ENCODE results near the gene FAIM2. TPM values are rescaled to one million over a fixed set of nuclear protein-coding genes. Genes with fewer than 3 reads are reported as not detected.

Gene FAIM2
- total RNA-seq = not detected

DNA sequence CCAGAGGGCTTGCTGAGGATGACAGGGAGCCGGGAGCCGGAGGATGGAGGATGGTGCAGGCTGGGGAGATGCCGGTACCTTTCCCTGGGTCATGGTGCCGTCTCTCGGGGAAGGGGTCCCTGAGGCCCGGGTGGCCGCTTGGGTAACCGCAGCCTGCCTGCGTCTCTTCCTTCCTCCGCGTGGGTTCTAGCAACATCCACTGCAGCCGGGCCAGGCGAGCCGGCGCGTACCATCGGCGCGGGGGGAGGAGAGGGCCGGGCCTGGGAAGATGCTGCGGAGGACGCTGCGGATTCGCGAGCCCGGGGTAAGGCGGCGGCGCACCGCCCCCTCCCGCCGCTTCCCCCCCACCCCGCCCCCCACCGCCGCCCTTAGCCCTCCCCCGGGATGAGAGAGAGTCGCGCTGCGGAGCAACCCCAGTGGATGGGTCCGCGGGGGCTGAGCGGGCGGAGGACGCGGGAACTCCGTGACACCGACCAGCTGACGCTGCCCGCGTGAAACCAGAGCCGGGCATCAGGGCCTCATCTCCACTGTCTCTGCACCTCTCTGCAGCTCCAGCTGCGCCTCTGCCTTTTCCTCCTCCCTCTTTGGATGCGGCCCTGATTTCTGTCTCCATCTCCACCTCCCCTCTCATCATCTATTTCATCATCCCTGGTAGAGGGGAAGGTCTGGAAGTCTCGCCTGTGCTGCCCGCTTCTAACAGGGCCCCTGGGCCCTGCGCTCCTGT, at the start of gene FAIM2:
Gene FAIM2, minus strand, starts transcription at position 201 of the 724 bp plus-strand sequence. Its CDS starts 108 bp downstream, at position 93.
- peak; percentile 7 for DNase-seq

DNA sequence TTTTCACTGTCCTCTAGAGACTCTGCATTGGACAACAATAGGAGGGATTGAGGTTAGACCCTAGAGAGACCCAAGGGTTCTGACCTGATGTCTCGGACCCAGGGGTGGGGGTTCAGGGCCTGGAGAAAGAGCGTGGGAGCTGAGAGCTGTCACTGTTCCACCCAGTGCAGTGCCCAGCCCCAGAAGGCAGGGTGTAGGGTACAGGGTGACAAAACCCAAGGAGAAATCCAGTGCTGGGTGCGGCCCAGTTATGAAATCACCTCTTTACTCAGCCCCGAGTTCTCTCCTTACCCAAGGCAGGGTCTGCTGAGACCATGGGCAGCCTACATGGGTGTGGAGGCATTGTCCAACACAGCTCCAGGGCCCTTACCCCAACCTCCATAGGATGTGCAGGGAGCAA, 49.5 kb upstream of the FAIM2 start:
- no peak for DNase-seq

DNA sequence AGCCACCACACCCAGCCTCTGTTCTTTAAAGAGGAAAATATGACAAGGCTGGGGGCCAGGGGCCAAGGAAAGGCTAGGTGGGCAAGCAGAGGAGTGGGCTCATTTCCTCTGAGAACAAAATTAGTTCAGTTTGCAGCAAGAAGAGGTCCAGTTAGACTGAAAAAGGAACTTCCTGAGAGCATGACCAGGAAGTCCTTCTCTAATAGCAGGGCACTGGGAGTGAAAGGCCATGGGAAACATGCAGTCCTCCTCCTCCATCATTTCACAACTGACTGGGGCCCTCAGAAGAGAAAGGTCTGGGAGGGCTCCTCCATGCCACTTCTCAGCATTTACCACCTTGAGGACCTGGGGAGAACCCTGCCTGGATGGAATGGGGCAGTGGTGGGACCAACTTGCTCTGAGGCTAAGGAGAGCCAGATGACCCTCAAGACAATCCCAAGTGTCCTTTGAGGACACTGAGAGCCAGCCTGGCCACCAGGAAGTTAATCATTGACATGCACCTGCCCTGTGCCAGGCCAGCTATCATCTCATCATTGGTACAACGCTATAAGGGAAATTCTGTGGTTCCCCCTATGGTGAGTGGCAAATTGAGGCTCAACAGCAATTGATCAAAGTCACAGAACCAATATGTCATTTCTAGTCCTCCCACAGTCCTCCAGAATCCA, 48.8 kb upstream of the FAIM2 start:
- DNase-seq = no peak

DNA sequence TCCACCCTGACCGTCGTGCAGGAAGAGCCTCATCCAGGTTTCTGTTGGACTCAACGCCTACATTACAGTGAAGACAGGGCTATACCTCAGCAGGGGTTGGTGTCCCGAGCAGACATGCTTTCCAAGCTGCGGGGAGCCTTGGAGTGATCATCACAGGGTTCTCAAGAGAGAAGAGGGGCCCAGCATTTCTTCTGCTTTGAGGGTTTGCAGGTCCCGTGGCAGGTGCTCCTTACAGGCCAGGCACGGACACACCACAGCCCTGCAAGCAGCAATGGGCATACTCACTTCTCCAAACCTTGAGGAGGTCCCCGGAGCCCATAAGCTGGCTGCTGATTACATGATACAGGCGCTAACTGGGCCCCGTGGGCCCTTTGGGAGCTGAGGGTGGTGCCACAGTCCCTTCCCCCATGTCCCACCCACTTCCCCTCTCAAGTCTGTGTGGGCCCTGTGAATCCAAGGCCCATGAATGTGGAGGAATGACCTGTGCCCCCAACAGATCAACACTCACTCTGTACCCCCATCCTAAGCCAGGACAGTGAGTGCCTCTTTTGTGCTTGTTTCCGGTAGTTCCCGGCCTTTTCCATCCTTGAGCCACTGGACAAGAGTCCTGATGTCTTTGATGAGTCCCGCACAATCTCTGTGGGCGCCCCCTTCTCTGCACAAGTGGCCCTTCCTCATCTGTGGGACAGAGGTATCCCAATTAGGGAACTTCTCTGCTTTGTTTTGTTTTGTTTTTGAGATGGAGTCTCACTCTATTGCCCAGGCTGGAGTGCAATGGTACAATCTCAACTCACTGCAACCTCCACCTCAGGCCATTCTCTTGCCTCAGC, 47.9 kb upstream of the FAIM2 start:
- DNase-seq = no peak

DNA sequence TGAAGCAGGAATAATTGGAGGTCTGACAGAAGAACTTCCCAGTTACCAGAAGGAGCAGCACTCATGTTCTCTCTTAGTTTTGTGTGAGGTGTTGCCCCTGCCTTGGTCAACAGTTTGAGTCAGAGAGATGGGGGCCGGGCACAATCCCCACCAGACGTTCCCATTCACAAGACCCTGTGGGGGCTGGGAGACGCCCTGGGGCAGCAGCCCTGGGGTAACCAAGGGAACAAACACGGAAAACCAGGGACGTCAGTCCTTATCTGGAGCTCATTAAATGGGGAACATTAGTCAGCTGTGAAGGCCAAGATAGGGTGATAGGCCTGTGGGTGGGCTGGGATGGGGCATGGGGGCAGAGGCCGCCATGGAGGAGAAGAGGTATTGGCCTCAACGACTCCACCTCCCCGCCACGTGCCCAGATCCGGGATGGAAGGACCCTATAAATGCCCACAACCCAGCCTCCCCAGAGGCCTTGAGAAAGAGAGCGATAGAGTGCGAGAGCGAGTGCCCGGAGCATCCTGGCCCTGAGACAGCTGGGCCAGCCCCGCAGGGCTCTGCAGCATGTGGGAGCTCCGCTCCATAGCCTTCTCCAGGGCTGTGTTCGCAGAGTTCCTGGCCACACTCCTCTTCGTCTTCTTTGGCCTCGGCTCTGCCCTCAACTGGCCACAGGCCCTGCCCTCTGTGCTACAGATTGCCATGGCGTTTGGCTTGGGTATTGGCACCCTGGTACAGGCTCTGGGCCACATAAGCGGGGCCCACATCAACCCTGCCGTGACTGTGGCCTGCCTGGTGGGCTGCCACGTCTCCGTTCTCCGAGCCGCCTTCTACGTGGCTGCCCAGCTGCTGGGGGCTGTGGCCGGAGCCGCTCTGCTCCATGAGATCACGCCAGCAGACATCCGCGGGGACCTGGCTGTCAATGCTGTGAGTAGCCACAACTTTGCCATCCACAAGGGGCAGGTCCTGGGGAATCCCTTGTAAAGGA, 46.9 kb upstream of the FAIM2 start, which contains the start of gene AQP2:
Gene AQP2, plus strand, starts transcription at position 465 of the 979 bp plus-strand sequence. Its CDS starts 94 bp downstream, at position 559.
- no peak for DNase-seq

DNA sequence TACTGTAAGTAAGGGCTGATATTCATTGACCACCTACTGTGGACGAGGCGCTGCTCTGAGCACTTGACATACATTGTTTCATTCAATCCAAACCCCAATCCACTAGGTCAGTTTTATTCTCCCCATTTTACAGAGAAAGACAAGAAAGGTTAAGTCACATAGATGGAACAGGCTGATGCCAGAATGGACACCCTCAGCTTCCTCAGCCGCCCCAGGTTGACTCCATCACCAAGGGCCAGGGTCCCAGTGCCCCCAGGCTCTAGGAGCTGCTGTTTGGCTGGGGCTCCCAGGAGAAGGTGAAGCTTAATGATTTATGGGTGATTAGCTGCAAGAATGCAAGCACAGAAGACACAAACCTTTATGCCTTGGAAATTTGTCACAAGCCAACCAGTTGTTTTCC, 46.2 kb upstream of the FAIM2 start:
- no peak for DNase-seq

DNA sequence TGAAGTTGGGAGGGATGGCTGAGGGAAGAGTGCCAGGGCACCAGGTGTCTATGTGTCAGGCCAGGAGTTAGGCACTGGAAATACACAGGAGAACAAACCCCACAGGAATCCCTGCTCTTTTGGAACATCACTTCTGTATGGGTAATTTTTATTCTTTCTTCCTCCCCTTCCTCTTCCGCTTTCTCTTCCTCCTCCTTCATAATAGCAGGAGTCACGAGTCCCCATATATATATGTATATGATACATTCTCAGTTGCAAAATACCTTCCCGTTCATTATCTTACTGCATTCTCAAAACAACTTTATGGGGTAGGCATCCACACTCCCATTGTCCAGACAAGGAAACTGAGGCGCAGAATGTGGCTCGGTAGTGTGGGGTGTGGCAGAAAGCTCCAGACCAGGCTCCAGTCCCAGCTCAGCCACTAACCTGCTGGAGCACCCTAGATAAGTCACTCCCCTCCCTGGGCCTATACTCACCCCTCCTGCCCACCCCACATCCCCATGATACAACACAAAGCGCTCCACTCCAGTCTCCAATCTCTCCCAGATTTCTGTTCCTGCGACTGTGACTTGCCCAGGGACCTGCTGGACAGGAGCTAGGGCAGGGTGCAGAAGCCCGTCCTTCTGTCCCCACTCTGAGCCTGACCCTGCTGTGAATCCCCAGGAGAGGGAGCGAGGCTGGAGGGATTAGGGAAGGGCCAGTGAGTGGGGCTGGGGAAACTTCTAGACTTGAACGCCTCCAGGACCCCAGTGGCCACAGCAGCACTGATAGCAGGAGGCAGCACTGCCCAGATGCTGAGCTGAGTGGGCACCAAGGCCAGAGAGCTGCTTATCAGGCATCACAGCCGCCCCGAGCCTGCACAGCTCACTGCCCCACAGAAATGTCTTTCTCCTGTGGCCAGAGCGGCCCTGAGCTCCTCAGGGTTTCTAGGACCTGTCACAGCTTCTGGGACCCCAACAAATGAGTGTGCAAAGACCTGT, 45.5 kb upstream of the FAIM2 start:
- no peak for DNase-seq

DNA sequence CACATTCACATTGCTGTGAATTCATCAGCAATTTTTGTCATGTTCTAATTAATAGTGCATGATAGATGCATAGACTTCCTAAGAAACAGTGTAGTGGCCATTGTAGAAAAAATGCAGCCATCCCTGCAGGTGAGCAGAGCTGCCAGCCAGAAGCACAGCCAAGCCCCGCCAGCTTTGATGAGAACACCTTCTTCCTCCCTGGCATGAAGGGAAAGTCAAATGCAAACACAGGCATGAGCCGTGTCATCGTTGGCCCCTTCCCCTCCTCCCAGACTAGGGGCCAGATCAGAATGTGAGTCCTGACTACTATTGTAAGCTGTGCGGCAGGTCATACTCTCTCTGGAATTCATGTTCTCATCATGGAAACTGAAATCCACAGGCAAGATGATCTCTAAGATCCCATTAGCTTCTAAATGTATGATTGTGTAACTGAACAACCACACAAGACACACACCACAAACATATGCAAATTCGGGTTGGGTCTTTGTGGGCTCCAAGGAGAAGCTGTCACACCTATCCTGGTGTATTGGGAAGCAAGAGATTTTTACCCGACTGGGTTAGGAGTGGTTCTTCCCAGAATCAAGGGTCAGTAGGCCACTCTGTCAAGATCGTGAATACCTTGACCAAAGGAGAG, 44.0 kb upstream of the FAIM2 start:
- DNase-seq = no peak

DNA sequence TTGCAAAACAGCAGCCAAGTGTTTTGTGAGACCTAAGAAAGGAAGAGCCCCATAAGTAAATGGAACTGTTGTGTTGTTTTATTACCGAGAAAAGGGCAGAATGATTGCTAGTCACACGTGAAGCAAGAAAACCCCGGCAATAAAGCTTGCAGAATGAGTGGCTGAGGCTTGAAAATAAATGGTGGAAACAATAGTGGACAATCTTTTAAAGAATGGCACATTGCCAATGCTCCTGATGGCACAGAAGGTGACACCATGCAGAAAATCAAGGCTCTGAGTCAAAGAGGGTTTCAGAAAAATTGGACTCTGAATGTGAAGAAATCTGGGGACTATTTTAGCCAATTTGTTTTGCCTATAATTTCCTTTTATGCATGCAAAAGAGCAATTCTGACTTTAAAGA, 42.8 kb upstream of the FAIM2 start:
- DNase-seq = no peak

DNA sequence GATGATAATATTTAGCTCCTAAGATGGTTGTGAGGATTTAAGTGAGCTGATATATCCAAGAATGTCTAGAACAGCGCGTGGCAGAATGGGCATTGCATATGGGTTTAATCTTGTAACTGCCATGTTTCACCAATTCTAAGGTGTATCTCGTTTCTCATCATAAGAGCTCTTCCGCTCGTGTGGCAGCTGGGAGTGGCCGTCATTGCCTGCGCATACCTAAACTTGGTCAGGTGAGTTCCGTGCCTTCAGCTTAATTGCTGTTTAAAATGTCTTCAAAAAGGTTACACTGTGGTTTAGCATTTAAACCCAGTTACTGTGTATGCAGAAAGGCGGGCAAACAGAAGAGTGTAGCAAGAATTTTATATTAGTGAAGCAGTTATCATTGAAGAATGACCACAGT, 42.4 kb upstream of the FAIM2 start:
- DNase-seq = no peak

DNA sequence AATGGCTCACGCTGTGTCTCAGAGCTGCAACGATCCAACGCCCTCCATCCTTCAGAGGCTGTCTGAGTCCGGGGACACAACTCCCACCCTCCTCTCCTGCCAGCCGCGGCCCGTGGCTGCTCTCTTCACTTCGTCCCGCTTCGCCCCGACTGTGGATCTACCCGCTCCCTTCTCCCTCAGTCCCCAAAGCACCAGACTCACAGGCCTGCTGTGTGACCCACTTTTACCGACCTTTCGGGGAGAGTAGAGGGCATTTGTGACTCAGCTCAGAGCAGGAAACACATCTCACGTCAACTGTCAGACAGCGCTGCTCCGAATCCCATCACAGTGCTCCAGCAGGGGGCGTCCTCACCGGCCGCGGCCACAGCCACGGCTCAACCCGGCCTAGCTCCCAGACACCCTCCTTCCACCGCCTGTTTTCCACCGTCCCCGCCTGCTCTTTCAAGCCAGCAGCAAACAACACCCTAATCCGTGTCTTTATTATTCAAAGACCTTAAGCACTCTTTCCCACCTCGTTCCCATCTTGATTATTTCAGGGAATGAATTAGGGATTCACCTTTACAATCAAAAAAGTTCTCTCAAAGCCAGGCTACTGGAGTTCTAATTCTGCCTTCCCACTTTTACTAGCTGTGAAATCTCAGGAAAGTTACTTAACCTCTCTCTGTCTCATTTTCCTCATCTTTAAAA, 41.8 kb upstream of the FAIM2 start:
- DNase-seq = peak; percentile 68

DNA sequence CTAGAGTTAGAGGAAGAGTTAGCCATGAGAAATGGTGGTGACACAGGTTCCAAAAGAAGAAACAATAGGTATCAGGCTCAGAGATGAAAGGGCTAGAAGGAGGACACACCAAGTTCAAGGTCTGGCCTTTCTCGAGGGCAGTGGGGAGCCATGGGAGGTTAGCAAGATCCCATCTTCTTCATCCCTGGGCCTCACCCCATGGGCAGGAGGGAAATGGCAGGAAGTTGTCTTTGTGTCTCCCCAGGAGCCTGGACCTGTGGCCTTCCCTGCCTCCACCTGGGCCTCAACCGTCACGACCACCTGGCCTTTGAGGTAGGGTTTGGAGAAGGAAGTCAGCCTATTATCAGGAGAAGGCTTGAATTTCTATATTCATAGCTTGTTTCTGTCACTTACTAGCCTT, 41.0 kb upstream of the FAIM2 start:
- DNase-seq = no peak

DNA sequence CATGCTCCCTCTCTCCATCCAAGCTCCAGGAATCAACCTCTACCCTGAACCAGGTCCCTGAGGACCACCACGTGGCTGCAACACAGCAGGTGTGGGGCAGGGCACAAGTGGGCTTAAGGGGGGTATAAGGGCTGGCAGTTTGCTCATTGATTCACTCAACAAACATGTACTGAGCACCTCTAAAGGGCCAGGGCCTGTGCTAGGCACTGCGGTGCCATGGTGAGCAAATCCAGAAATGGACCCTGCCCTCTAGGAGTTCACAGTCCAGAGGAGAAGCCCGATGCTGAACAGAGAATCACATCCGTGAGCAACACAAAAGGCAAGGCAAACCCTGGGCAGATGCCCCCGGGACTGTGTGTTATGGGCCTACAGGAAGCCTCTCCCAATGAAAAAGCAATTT, 40.3 kb upstream of the FAIM2 start:
- DNase-seq = no peak

DNA sequence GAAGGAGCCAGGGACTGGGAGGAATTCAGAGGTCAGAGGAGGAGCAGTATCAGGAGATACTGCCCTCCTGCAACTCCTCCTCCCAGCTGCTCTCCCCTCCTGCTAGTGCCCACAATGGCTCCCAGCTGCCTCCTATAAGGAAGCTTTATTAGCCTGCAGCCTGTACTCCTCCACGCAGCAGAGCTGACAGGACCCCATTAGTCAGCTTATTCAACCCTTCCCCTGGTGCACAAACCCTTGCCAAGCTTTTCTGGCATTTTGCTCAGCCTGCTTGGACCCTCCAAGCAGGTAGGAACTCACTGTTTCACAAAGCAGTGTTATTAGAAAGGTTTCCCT, 39.9 kb upstream of the FAIM2 start:
- no peak for DNase-seq

DNA sequence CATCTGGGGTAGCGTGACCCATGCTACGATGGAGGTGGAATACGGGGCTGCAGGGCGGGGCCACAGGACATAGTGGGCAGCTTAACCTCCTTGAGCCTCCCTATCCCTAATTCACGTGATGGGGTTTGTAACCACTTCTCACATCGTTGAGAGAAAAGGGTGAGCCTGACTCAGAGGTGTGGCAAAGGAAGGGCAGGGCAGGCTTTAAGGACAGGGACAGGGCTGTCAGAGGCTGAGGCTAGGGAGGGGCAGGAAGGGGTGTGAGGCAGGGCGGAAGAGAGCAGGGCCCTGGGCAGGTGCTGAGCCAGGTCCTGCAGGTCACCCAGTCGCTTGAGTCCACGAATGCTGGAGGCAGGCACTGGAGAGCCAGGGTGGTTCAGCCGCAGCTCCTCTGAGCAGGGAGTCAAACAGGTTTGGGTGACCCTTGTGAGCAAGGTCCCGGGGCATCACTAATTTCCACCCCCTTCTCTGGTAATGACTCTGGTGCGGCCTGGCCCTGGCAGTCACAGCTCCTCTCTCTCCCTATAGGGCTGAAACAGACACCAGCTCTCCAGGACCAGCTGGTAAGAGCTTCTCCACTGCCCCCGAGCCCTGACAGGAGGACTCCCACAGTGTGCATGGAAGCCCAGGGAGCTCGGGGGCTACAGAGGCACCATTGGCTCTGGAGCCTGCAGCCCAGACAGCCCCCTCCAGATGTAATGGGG, 39.4 kb upstream of the FAIM2 start:
- no peak for DNase-seq

DNA sequence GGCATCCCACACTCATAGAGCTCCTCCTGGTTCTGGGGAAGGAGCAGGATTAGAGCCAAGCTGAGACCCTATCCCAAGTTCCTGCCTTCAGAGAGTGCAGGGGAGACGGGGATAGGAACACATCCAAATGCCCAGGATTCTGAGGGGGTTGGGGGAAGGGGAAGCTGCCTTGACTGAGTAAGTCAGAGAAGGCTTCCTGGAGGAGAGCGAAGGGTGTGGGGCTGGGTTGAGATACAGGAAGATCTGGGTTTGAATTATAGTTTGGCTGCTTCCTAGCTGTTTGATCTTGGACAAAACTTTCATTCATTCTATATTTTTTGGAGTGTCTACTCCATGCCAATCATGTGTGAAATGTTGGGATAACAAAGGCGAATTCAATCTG, 38.8 kb upstream of the FAIM2 start:
- no peak for DNase-seq

DNA sequence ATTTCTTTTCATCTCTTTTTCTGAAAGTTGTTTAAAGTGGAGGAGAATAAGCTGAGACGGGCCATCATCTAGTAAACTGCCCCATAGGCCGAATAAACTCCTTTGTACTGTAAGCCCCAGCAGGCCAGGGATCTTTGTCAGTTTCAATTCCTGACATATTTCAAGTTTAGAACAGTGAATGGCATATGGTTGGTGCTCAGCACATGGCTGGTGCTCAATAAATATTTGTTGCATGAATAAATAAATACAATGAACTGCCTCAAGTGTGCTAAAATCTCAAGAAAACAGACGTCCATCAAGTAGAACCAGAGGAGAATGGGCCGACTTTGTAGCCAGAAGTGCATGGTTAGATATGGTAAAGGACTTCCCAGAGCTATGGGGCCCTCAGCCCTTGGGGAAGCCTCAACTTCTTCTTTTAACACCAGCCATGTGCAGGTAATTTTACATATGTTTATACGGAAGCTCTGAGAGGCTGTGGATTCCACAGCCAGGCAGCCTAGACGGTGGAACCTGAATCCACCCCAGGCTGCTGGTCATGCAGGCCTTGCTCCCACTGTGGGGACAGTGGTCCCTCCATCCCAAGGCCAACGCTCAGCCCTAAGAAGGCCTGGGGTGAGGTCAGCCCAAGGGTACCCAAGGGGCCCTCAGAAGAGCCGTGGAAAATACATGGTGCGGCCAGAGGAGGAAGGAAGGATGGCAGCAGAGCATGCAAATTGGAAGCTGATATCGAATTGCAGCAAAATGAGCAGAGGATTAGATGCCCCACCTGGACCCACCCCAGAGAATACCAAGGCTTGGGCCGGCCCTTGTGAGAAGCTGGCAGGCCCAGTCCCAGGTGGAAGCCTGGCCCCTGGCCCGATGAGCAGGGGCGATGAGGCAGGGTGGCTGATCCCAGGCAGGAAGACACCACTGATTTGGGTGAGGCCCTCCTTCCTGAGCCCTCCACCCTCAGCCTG, 38.1 kb upstream of the FAIM2 start:
- DNase-seq = no peak

DNA sequence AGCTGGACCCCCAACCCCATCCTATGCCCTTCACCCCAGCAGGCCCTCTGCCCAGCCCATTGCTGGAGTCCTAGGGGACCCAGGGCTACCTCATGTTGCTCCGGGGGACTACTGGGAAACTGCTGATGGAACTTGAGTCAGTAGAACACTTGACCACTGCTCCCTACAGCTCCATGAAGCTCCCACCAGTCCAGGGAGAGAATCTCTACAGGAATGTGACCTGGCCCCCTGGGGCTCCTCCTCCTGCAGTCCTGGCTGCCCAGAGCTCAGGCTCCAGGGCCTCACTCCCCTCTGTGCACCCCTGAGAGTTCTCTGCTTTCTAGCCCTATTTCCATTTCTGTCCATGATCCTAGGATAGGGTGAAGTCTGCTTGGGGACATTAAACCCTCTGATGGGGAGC, 36.0 kb upstream of the FAIM2 start:
- DNase-seq = no peak

Measured in effector CD4-positive, alpha-beta T cell (primary cell).